Prostate gland (tissue), 2 donors: ENCODE results near the gene CFAP46. TPM values are rescaled to one million over a fixed set of nuclear protein-coding genes. Genes with fewer than 3 reads are reported as not detected.

Source experiments
- DNase-seq: peaks from one replicate; pipeline ENCODE4 v3.0.0-alpha.2; 2019; ENCODE audit warnings: low spot score
- H3K27ac ChIP-seq, 2 donors: fragments of 200-600 bp; sonication (generic); 2 replicates each; pipeline ENCODE4 v1.5.1; 2017 to 2019
- H3K27me3 ChIP-seq: fragments of 200-600 bp; sonication (generic); replicated peaks from 2 replicates; pipeline ENCODE4 v1.5.1; 2019; ENCODE audit not compliant: insufficient read depth
- H3K36me3 ChIP-seq, 2 donors: fragments of 200-600 bp; sonication (generic); 1 replicate in 1 of 2; 2 replicates in 1 of 2; pipeline versions ENCODE4 v1.5.1 to v1.8.1; 2017 to 2019
- H3K4me1 ChIP-seq: fragments of 200-600 bp; sonication (generic); replicated peaks from 2 replicates; pipeline ENCODE4 v1.5.1; 2019
- H3K4me3 ChIP-seq, 2 donors: fragments of 200-600 bp; sonication (generic); 2 replicates each; pipeline ENCODE4 v1.5.1; 2017 to 2019
- H3K9me3 ChIP-seq: fragments of 200-600 bp; sonication (generic); 2 replicates; pipeline ENCODE4 v1.5.1; 2017
- POLR2A ChIP-seq: fragments of 450-650 bp; IDR thresholded peaks from one replicate; pipeline ENCODE4 v1.6.1; 2016; ENCODE audit warnings: antibody characterized with exemption, mild to moderate bottlenecking
- POLR2AphosphoS5 ChIP-seq: sonication (generic); formaldehyde crosslinking; IDR thresholded peaks from one replicate; pipeline ENCODE4 v1.6.1; 2017; ENCODE audit warnings: antibody characterized with exemption
- WGBS: methylation state at CpG from one replicate; pipeline ENCODE4 v1.1.5; 2018; 5-methylcytosine and 5-hydroxymethylcytosine counted together
- intact Hi-C: fragments of 100-400 bp; cut with DNase I; formaldehyde crosslinking; loops from one replicate; pipeline ENCODE4 v1.14.2; 2022
- total RNA-seq, 2 donors: library from RNA; depleted of rRNA; stranded (reverse); fragments of >200 nt; gene quantifications; one replicate each; pipeline ENCODE4 v1.1.0, GENCODE V29; 2016
- TF ChIP-seq, protein P1 (sequence below), 4 experiments: fragments of 200-600 bp in 2 of 4; fragments of 450-650 bp in 2 of 4; sonication (generic) in 2 of 4; IDR thresholded peaks; 1 replicate in 3 of 4; 2 replicates in 1 of 4; pipeline ENCODE4 v1.5.1; 2016 to 2019; ENCODE audit warnings: antibody characterized with exemption in 4 of 4, mild to moderate bottlenecking in 2 of 4, moderate library complexity in 2 of 4

CFAP46 gene
- total RNA-seq, 2 donors from 2014 or later = 1.4 to 9.3 TPM

DNA sequence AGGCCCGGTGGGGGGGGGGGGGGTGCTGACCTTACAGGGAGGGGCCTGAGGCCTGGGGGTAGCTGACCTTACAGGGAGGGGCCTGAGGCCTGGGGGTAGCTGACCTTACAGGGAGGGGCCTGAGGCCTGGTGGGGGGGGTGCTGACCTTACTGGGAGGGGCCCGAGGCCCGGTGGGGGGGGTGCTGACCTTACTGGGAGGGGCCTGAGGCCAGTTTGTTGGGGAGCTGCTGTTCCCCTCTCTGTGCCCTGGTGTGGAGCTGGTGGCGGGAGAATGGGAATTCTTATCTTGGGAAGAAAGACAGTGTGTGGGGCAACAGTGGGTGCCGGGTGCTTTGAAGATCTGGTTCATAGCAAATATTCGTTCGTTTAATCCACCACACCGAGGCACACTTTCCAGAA lies 46.6 kb upstream of the CFAP46 start:
- Histone ChIP-seq H3K36me3 (no peaks in the 10 kb centered on the region), H3K4me1 (no peaks in the 10 kb centered on the region), H3K27me3 (peaks cover 3% of the 10 kb centered on the region), H3K4me3 (no peak overlapping the region), H3K9me3 (no peaks in the 10 kb centered on the region), H3K27ac (no peak overlapping the region)
- WGBS = 90% methylated on average over 7 of the region's 8 CpGs
- DNase-seq = no peak
- no peak for TF ChIP-seq POLR2A
- TF ChIP-seq POLR2AphosphoS5 = no peak
- TF ChIP-seq, protein P1, sequence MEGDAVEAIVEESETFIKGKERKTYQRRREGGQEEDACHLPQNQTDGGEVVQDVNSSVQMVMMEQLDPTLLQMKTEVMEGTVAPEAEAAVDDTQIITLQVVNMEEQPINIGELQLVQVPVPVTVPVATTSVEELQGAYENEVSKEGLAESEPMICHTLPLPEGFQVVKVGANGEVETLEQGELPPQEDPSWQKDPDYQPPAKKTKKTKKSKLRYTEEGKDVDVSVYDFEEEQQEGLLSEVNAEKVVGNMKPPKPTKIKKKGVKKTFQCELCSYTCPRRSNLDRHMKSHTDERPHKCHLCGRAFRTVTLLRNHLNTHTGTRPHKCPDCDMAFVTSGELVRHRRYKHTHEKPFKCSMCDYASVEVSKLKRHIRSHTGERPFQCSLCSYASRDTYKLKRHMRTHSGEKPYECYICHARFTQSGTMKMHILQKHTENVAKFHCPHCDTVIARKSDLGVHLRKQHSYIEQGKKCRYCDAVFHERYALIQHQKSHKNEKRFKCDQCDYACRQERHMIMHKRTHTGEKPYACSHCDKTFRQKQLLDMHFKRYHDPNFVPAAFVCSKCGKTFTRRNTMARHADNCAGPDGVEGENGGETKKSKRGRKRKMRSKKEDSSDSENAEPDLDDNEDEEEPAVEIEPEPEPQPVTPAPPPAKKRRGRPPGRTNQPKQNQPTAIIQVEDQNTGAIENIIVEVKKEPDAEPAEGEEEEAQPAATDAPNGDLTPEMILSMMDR (IDR thresholded peaks at IDR 0.05) = no peak
- intact Hi-C loops = no loop called here

DNA sequence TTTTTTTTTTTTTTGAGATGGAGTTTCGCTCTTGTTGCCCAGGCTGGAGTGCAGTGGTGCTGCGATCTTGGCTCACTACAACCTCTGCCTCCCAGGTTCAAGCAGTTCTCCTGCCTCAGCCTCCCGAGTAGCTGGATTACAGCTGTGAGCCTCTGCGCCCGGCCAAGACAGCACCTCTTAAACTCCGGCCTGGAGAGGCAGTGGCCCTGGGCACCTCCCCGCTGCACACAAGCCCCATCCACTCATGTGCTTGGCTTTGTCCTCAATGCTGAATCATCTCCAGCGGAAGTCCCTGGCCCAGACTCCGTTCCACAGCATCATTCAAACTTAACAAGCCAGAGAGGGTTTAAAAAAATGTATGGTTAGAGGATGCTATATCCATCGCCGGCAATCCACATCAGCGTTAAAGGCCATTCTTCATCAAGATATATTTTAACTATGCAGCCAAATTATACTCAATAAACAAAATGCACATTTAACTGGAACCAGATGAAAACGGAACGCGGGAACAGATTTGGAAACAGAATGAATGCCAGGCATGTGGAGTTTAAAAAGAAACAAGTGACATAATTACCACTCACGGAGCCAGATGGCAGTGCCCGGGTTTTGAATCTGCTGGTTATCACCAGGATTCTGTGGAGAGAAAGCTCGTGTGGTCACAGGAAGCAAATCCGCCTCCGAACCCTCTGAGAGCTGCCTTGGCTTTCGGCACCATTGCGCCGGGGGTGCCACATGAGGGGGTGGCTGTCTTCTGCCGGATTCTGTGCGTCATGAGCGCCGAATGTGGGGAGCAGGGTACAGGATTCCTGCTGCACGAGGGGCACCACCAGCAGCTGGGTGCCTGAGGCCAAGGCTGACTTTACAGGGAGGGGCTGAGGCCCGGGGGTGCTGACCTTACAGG lies 45.6 kb upstream of the CFAP46 start:
- WGBS = 64% methylated on average over 29 of the region's 29 CpGs

DNA sequence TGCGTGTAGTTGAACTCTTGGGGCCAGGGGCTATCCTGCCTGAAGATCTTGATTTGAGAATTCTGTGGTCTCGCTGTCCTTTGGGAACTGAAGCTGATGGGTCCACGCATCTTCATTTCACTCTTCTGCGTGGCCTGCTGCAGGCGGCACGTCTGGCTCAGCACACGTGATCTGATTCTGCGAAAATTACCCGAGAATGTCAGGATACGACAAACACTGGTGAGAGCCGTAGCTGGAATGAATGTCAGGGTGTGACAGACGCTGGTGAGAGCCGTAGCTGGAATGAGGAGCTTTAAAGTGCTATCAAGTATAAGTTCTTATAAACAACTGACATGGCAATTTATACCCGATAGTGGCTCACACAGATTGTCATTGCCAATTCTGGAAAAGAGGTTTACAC lies 44.6 kb upstream of the CFAP46 start:
- no peaks in the 10 kb centered on the region for H3K36me3 ChIP-seq
- H3K27me3 ChIP-seq = no peaks in the 10 kb centered on the region
- no peak for DNase-seq
- H3K27ac ChIP-seq = no peak overlapping the region
- intact Hi-C loops = no loop called here
- no peaks in the 10 kb centered on the region for H3K9me3 ChIP-seq
- 81% methylated on average over 14 of the region's 14 CpGs for WGBS
- TF ChIP-seq, protein P1 (IDR thresholded peaks at IDR 0.05) = no peak
- no peak for TF ChIP-seq POLR2AphosphoS5
- H3K4me3 ChIP-seq = no peak overlapping the region
- no peaks in the 10 kb centered on the region for H3K4me1 ChIP-seq

More for the DNA sequence above, 45.6 kb upstream of the CFAP46 start:
- no peak for DNase-seq
- TF ChIP-seq POLR2AphosphoS5 (no peak), POLR2A (no peak)
- TF ChIP-seq, protein P1 (IDR thresholded peaks at IDR 0.05) = no peak
- H3K27ac ChIP-seq = no peak overlapping the region
- no peaks in the 10 kb centered on the region for H3K9me3 ChIP-seq
- H3K27me3 ChIP-seq = no peaks in the 10 kb centered on the region
- no peaks in the 10 kb centered on the region for H3K36me3 ChIP-seq
- H3K4me1 ChIP-seq = no peaks in the 10 kb centered on the region
- intact Hi-C loops = no loop called here
- no peak overlapping the region for H3K4me3 ChIP-seq

DNA sequence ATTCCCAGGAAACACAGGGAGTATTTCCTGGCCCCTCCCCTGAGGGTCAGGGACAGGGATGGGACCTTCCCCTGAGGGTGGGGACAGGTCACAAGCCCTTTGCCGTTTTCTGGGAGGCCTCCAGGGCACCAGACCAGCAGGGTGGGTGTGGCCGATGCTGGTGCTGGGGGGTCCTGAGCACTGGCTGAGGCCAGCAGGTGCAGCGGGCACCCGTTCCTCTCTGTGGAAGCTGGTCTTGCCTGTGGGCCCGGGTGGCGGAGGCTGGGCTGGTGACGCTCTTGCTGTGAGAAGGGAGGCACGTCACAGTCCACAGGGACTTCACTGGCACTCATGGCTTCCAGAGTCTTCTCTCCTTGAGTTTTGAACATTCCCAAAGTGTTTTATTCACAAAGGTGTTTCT lies 44.2 kb upstream of the CFAP46 start:
- Histone ChIP-seq H3K36me3 (no peaks in the 10 kb centered on the region), H3K4me1 (no peaks in the 10 kb centered on the region), H3K27me3 (no peaks in the 10 kb centered on the region), H3K4me3 (no peak overlapping the region), H3K27ac (no peak overlapping the region), H3K9me3 (no peaks in the 10 kb centered on the region)
- TF ChIP-seq POLR2AphosphoS5 (no peak), POLR2A (no peak)
- TF ChIP-seq, protein P1 (IDR thresholded peaks at IDR 0.05) = no peak
- intact Hi-C loops = no loop called here
- DNase-seq = no peak
- 84% methylated on average over 8 of the region's 8 CpGs for WGBS

DNA sequence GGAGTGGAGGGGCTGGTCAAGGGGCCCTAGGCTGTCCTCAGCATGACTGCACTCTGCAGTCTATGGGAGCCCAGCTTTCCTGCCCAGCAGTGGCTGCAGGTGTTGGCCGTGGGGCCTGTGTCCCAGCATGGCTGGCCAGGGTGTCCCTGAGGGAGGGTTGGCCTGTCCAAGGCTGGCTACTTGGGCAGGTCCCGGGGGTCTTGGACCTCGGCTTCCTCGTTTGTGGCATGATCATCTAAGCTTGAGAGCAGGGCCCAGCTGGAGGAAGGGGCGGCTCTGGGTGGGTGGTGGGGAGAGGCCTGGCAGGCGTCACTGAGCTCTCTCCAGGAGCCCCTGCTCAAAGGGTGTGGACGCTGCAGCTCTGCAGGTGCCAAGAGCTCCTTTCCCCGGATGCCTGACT lies 43.7 kb upstream of the CFAP46 start:
- H3K36me3 ChIP-seq = no peaks in the 10 kb centered on the region
- no peaks in the 10 kb centered on the region for H3K9me3 ChIP-seq
- no peak for DNase-seq
- H3K4me3 ChIP-seq = no peak overlapping the region
- no peaks in the 10 kb centered on the region for H3K4me1 ChIP-seq
- no peak overlapping the region for H3K27ac ChIP-seq
- 84% methylated on average over 8 of the region's 8 CpGs for WGBS
- intact Hi-C loops = no loop called here
- no peak for TF ChIP-seq POLR2A
- no peak for TF ChIP-seq POLR2AphosphoS5
- TF ChIP-seq, protein P1 (IDR thresholded peaks at IDR 0.05) = no peak
- no peaks in the 10 kb centered on the region for H3K27me3 ChIP-seq
